GM21515 (cell line): ENCODE results near the gene PRRC1.

Experiments used
- ATAC-seq: cut with Tn5 transposase; IDR thresholded peaks from one replicate; pipeline ENCODE4 v1.9.1; 2021; ENCODE audit not compliant: unreplicated experiment

The PRRC1 gene

GRCh38 chr5:127574852-127575679 lies 57.6 kb downstream of the PRRC1 start:
- ATAC-seq, result no peak

GRCh38 chr5:127577458-127577857 lies 60.0 kb downstream of the PRRC1 start:
- no peak for ATAC-seq

- no peak for ATAC-seq
These were observed 63.3 kb downstream of the PRRC1 start for GRCh38 chr5:127580731-127581130.

- ATAC-seq, result no peak
These were observed 64.0 kb downstream of the PRRC1 start for GRCh38 chr5:127581450-127581849.

GRCh38 chr5:127582773-127583370 lies 65.4 kb downstream of the PRRC1 start:
- ATAC-seq, result no peak

GRCh38 chr5:127583866-127584265 lies 66.4 kb downstream of the PRRC1 start:
- no peak for ATAC-seq

- no peak for ATAC-seq
These were observed 68.2 kb downstream of the PRRC1 start for GRCh38 chr5:127585661-127586060.

GRCh38 chr5:127586066-127586770 lies 68.8 kb downstream of the PRRC1 start:
- ATAC-seq, result peak; percentile 76

- peak; percentile 48 for ATAC-seq
These were observed 69.4 kb downstream of the PRRC1 start for GRCh38 chr5:127586811-127587210.

GRCh38 chr5:127587246-127587917 lies 69.9 kb downstream of the PRRC1 start:
- ATAC-seq, result no peak

- ATAC-seq, result no peak
These were observed 70.9 kb downstream of the PRRC1 start for GRCh38 chr5:127588368-127588767.

GRCh38 chr5:127589309-127590030 lies 72.0 kb downstream of the PRRC1 start:
- no peak for ATAC-seq

- ATAC-seq, result peak; percentile 38
These were observed 72.8 kb downstream of the PRRC1 start for GRCh38 chr5:127590156-127590722.

- no peak for ATAC-seq
These were observed 78.3 kb downstream of the PRRC1 start for GRCh38 chr5:127595484-127596368.

- no peak for ATAC-seq
These were observed 79.1 kb downstream of the PRRC1 start for GRCh38 chr5:127596501-127596900.

GRCh38 chr5:127599320-127599719 lies 81.9 kb downstream of the PRRC1 start:
- ATAC-seq, result no peak

- ATAC-seq, result no peak
These were observed 82.4 kb downstream of the PRRC1 start for GRCh38 chr5:127599847-127600246.

GRCh38 chr5:127601111-127601510 lies 83.7 kb downstream of the PRRC1 start:
- ATAC-seq, result no peak

- ATAC-seq, result no peak
These were observed 84.2 kb downstream of the PRRC1 start for GRCh38 chr5:127601601-127602000.
